SIG-M5 (cell line): Measurements from ENCODE around the gene RIMKLA.

ENCODE experiments used
- DNase-seq: peaks from one replicate; lab custom pipeline; 2025; lab: John Stamatoyannopoulos, UW

The RIMKLA gene

DNA sequence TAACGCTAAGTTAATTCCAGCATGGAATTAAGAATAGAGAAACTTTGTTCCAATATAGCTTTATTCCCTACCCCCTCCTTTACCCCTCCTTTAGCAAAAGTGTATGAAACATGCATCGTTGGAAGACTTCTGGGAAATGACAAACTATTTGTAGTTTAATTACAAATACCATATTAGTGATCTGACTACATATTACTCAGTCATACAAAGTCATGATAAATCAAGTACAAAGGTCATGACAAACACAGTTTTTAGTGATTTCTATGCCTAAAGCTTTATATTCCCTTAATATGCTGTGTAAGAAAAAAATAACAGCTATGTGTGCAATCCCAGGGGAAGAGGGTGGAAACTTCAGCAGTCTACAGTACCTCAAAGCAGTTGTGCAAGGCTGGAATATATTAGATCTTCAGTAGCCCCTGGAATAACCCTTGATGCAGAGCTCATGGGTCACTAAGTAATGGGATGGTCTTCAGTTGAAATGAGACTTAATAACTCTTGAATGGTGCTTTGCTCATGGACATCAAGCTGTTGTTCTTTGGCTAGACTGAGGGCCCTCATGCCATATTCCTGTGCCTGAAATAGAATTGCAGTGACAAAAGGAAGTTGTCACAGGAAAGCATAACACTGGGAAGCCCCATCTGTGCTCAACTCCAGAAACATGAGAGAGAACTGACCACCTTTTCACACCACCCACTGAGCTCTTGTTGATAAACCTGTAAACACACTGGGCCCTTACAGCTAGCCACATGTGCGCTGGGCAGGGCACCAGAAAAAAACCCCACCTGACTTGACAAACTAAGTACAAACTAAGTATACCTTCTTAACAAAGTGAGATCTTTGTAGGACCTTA, 49.9 kb downstream of the RIMKLA start:
- no peak for DNase-seq

DNA sequence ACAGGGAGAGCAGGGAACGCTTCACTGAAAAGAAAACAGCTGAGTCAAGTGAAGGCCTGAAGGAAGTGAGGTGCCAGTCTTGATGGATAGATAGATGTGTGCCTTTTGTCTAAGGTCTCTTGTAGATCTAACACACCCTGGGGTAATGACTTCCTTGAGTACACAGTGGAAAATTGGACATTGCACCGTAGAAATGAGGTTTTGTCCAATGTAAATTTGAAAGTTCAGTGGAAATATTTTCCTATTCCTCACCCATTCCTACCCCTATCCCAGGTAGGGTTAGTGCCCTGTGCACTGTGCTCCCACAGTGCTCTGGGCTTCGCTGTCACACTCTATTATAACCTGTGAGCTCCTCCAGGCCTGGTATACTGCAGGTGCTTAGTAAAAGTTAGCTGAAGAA, 50.9 kb downstream of the RIMKLA start:
- no peak for DNase-seq

DNA sequence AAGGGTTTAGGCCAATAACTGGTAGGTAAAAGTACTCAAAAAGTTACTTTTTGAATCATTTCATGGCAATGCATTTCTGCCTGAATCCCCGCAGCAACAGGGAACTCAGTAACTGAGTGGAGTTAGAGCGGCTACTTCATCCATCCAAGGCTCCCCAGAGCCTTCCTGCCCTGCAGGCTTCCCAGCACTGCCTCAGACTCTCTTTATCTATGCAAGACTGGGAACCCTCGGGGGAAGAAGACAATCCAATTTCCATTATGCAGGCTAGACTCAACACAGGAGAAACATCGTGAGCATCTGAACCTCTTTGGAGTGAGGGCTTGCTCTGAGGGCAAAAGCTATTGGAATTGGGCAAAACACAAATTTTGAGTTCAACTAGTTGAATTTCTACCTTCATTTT, 52.1 kb downstream of the RIMKLA start:
- no peak for DNase-seq

DNA sequence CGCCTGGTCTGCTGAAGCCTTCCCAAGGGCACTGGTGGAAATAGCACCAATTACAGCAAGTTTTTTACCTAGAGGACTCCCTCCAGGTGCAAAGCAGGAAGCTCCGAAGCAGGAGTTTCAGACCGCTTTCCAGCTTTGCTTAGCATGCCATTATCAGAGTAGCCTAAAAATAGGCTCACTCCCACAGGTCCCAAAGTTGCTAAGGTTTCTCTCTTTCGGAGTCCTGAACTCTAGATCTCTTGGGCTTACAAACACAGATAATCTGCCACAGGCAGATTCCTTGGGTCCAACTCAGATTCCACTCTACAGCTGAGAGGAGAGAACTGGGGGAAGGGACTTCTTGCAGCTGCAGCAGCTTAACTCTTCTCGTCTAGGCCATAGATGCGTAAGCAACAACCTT, 52.8 kb downstream of the RIMKLA start:
- DNase-seq, result no peak

DNA sequence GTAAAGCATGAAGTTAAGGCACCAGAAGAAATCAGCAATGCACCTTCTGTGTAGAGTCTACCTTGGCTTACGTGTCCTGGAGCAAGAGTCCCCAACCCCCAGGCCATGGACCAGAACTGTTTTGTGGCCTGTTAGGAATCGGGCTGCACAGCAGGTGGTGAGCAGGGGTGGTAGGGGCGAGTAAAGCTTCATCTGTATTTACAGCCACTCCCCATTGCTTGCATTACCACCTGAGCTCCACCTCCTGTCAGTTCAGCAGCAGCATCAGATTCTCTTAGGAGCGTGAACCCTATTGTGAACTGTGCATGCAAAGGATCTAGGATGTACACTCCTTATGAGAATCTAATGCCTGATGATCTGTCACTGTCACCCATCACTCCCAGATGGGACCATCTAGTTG, 53.7 kb downstream of the RIMKLA start:
- no peak for DNase-seq

DNA sequence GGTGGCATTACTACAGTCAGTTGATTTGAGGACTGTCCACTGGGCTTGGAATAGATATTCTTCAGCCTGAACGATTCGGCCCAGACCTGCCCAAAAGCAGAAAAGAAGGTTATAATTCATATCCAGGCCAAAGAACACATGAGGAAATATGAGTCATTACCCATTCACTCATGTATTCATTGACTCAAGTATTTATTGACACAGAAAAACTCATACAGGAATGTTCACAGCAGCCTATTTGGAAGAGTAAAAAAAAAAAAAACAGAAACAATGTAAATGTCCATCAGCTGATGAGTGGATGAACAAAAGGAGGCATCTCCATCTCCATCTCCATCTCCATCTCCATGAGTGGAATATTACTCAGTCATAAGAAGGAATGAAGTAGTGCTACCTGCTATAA, 59.3 kb downstream of the RIMKLA start:
- no peak for DNase-seq

- no peak for DNase-seq
These were observed 62.1 kb downstream of the RIMKLA start for GRCh38 chr1:42442662-42443061.

DNA sequence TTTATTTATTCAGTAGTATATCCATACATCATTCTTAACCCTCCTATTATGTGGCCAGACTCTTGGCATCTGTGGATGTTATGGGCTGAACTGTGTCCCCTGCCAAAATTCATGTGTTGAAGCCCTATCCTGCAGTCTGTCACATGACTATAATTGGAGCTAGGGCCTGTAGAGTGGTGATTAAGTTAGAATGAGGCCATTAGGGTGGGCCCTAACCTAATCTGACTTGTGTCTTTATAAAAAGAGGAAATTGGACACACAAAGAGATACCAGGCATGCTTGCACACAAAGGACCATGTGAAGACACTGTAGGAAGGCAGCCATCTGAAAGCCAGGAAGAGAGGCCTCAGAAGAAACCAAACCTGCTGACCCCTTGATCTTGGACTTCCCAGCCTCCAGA, 68.7 kb downstream of the RIMKLA start:
- no peak for DNase-seq

- DNase-seq, result no peak
These were observed 69.5 kb downstream of the RIMKLA start for GRCh38 chr1:42450061-42450460.

DNA sequence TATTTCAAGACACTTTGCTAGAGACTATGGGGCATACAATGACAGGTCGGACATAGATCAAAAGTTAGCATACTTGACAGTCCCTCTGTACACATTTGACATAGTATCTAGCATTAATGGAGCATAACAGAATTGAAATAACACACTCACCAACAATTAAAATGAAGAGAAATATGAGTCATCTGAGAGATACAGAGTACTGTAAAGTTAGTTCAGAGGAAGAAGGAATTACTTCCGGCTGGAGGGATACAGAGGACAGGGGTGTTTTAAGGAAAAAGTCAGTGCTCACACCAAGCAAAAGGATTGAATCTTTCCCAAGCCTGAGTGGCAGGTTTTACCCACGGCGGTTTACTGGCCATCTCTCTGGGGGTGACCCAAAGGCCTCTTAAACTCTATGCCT, 72.8 kb downstream of the RIMKLA start:
- DNase-seq, result no peak

- no peak for DNase-seq
These were observed 73.8 kb downstream of the RIMKLA start for GRCh38 chr1:42454403-42454802.

DNA sequence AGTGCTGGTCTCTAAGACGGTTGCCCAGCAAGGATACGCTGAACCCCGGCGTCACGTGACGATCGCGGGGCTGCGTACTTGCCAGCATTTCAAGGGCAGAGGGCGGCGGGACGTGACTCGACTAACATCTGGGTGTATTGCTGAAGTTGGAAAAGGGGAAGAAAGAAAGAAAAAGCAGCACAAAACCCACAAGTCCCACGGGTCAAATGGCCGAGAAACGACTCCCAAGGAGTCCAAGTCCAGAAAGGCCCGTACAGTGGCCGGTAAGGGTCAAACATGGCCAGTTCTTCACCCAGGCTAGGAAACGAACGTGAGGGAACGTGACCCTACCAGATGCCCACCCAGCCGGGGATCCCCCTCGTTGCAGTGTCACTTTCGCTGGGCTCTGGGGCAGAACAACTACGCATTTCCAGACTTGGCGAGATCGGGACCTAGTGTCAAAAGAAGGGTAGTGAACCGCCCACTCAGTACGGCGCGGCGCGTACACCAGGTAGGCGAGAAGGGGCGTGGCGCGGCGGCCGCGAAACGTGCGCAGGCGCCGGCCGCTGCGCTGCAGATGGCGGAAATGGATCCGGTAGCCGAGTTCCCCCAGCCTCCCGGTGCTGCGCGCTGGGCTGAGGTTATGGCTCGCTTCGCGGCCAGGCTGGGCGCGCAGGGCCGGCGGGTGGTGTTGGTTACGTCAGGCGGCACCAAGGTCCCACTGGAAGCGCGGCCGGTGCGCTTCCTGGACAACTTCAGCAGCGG, 75.6 kb downstream of the RIMKLA start, which contains the start of the genes PPCS and ZMYND12:
PPCS (plus strand) TSS at position 534 of the 744 bp plus-strand sequence; CDS start at position 557, 23 bp downstream.
ZMYND12 (minus strand) TSS at position 13 of the 744 bp plus-strand sequence. CDS start 25 bp downstream, outside the sequence.
- no peak for DNase-seq

DNA sequence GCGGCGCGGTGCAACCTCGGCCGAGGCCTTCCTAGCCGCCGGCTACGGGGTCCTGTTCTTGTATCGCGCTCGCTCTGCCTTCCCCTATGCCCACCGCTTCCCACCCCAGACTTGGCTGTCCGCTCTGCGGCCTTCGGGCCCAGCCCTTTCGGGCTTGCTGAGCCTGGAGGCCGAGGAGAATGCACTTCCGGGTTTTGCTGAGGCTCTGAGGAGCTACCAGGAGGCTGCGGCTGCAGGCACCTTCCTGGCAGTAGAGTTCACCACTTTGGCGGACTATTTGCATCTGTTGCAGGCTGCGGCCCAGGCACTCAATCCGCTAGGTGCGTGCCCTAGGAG, 76.1 kb downstream of the RIMKLA start:
- no peak for DNase-seq

DNA sequence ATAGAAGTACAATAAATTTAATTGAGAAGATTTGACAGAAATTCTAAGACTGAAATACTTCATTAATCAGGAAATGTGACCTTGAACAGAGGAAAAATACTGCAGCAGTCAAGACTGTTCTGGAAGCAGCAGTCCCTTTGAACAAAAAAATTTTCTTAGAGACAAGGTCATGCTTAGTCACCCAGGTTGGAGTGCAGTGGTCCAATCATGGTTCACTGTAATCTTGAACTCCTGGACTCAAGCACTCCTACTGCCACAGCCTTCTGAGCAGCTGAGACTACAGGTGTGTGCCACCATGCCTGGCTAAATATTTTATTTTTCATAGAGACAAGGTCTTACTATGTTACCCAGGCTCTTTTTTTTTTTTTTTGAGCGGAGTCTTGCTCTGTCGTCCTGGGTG, 80.6 kb downstream of the RIMKLA start:
- DNase-seq, result no peak

- DNase-seq, result peak; percentile 84
These were observed 82.5 kb downstream of the RIMKLA start, which contains the start of gene CCDC30 for GRCh38 chr1:42462828-42463763. CCDC30 (plus strand) TSS chr1:42463286; CDS start chr1:42480552, 17,266 bp downstream.

- no peak for DNase-seq
These were observed 83.3 kb downstream of the RIMKLA start for GRCh38 chr1:42463921-42464320.

DNA sequence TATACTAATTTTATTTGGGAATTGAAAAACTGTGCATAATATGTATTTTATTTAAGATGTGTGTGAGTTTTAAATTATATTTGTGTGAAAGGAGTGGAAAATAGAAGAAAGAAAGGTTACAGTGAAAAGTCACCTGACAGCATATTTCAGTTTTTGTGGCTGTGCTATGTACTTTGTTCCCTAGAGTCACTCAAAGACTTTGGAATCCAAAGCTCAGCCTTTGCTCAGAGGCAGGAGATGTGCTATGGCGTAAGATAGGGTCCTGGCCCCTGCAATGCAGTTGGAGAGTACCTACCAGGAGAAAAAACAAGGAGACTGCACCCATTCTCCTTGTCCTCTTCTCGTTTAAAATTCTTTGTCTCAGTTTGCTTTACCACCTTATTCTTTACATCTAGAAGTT, 85.4 kb downstream of the RIMKLA start:
- no peak for DNase-seq

GRCh38 chr1:42469727-42470126, 89.1 kb downstream of the RIMKLA start:
- no peak for DNase-seq
